Adrenal gland (tissue), 5 donors: ENCODE measurements around the gene CFAP44.

Experiments used
- POLR2A ChIP-seq, 2 donors: fragments of 450-650 bp; IDR thresholded peaks; one replicate each; pipeline ENCODE4 v1.6.1; 2017; ENCODE audit warnings: antibody characterized with exemption in 2 of 2, mild to moderate bottlenecking in 2 of 2, moderate library complexity in 1 of 2
- TF ChIP-seq, protein P1 (sequence below), 6 experiments: fragments of 450-650 bp in 4 of 6; fragments of 200-600 bp in 2 of 6; sonication (generic) in 1 of 6; IDR thresholded peaks; 1 replicate in 5 of 6; 2 replicates in 1 of 6; pipeline versions ENCODE4 v1.5.1 to v1.8.0; 2016 to 2021; ENCODE audit warnings: antibody characterized with exemption in 6 of 6, mild to moderate bottlenecking in 2 of 6, moderate library complexity in 1 of 6
- donor health status: DM: no; HTN: no; CAD: no.

DNA sequence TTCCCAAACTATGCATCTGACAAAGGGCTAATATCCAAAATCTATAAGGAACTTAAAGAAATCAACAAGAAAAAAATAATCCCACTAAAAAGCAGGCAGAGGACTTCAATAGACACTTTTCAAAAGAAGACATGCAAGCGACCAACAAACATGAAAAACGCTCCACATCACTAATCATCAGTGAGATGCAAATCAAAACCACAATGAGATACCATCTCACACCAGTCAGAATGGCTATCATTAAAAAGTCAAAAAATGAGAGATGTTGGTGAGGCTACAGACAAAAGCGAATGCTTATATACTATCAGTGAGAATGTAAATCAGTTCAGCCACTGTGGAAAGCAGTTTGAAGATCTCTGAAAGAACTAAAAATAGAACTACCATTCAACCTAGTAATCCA lies 20.2 kb downstream of the CFAP44 start:
- no peak for TF ChIP-seq POLR2A (IDR thresholded peaks at IDR 0.05)
- TF ChIP-seq, protein P1, sequence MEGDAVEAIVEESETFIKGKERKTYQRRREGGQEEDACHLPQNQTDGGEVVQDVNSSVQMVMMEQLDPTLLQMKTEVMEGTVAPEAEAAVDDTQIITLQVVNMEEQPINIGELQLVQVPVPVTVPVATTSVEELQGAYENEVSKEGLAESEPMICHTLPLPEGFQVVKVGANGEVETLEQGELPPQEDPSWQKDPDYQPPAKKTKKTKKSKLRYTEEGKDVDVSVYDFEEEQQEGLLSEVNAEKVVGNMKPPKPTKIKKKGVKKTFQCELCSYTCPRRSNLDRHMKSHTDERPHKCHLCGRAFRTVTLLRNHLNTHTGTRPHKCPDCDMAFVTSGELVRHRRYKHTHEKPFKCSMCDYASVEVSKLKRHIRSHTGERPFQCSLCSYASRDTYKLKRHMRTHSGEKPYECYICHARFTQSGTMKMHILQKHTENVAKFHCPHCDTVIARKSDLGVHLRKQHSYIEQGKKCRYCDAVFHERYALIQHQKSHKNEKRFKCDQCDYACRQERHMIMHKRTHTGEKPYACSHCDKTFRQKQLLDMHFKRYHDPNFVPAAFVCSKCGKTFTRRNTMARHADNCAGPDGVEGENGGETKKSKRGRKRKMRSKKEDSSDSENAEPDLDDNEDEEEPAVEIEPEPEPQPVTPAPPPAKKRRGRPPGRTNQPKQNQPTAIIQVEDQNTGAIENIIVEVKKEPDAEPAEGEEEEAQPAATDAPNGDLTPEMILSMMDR (IDR thresholded peaks at IDR 0.05), result no peak
